ENCODE measurements around the gene MRPL14. TPM values are rescaled to one million over a fixed set of nuclear protein-coding genes. Genes with fewer than 3 reads are reported as not detected.

MRPL14 gene
- total RNA-seq, 1 donor from 2014 or later = 30.3 TPM

- Mint-ChIP-seq H3K27me3 (ENCODE audit: unreplicated experiment) (peaks cover 10% of the 10 kb centered on the region), H3K4me3 (ENCODE audit: unreplicated experiment) (peak overlapping the region; percentile 35), H3K36me3 (ENCODE audit: low read depth, unreplicated experiment) (peaks cover 16% of the 10 kb centered on the region), H3K9me3 (ENCODE audit: unreplicated experiment) (no peaks in the 10 kb centered on the region), H3K4me1 (ENCODE audit: unreplicated experiment) (peaks cover 10% of the 10 kb centered on the region), H3K27ac (ENCODE audit: unreplicated experiment) (no peak overlapping the region)
- no peak for DNase-seq (ENCODE audit: low spot score)
- TF ChIP-seq CTCF (IDR thresholded peaks at IDR 0.05; ENCODE audit: unreplicated experiment) = no peak
These were observed 4.6 kb upstream of the MRPL14 start for GRCh38 chr6:44131892-44132291.

DNA sequence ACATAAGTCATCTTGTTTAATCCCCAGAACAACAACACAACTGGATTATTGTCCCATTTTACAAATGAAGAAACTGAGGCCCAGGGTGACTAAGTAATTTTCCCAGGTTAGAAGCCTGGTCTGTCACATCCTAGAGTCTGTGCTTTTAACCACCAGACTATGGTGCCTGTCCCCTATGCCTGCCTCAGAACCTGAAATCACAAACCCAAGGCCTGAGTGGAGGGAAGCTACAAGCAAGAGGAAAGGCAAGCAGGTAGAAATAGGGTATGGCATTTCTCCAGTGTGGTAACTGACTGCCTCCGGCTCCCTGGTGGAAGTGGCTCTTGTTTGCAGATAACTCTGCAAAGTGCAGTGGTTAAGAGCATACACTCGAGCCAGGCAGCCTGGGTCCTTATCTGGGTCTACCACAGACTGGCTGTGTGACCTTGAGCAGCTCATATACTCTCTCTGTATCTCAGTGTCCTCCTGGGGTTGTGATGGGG lies 2.6 kb upstream of the MRPL14 start:
- peaks cover 16% of the 10 kb centered on the region for H3K4me1 Mint-ChIP-seq (ENCODE audit: unreplicated experiment)

GRCh38 chr6:44128020-44128917 lies 1.0 kb upstream of the MRPL14 start:
- peak; percentile 57 for DNase-seq (ENCODE audit: low spot score)
- no peak overlapping the region for H3K27ac Mint-ChIP-seq (ENCODE audit: unreplicated experiment)
- H3K4me1 Mint-ChIP-seq (ENCODE audit: unreplicated experiment) = peaks cover 25% of the 10 kb centered on the region
- peaks cover 12% of the 10 kb centered on the region for H3K27me3 Mint-ChIP-seq (ENCODE audit: unreplicated experiment)
- peak overlapping the region; percentile 85 for H3K4me3 Mint-ChIP-seq (ENCODE audit: unreplicated experiment)
- H3K36me3 Mint-ChIP-seq (ENCODE audit: low read depth, unreplicated experiment) = no peaks in the 10 kb centered on the region
- H3K9me3 Mint-ChIP-seq (ENCODE audit: unreplicated experiment) = no peaks in the 10 kb centered on the region
- no peak for TF ChIP-seq CTCF (IDR thresholded peaks at IDR 0.05; ENCODE audit: unreplicated experiment)

More for the DNA sequence above, 2.6 kb upstream of the MRPL14 start:
- TF ChIP-seq CTCF (IDR thresholded peaks at IDR 0.05; ENCODE audit: unreplicated experiment) = no peak
- no peak for DNase-seq (ENCODE audit: low spot score)
- no peaks in the 10 kb centered on the region for H3K9me3 Mint-ChIP-seq (ENCODE audit: unreplicated experiment)
- peaks cover 15% of the 10 kb centered on the region for H3K27me3 Mint-ChIP-seq (ENCODE audit: unreplicated experiment)
- H3K27ac Mint-ChIP-seq (ENCODE audit: unreplicated experiment) = no peak overlapping the region
- peak overlapping the region; percentile 42 for H3K4me3 Mint-ChIP-seq (ENCODE audit: unreplicated experiment)
- H3K36me3 Mint-ChIP-seq (ENCODE audit: low read depth, unreplicated experiment) = peaks cover under 1% of the 10 kb centered on the region

- DNase-seq (ENCODE audit: low spot score) = peak; percentile 52
- Mint-ChIP-seq H3K4me3 (ENCODE audit: unreplicated experiment) (peak overlapping the region; percentile 97), H3K4me1 (ENCODE audit: unreplicated experiment) (peaks cover 37% of the 10 kb centered on the region), H3K9me3 (ENCODE audit: unreplicated experiment) (no peaks in the 10 kb centered on the region), H3K27me3 (ENCODE audit: unreplicated experiment) (peaks cover 6% of the 10 kb centered on the region), H3K27ac (ENCODE audit: unreplicated experiment) (peak overlapping the region; percentile 78), H3K36me3 (ENCODE audit: low read depth, unreplicated experiment) (no peaks in the 10 kb centered on the region)
- TF ChIP-seq CTCF (IDR thresholded peaks at IDR 0.05; ENCODE audit: unreplicated experiment) = no peak
These were observed 717 bp downstream of the MRPL14 start for GRCh38 chr6:44126320-44127149.

Data from endothelial cell (in vitro differentiated cells).